Ascending aorta (tissue), 2 donors: ENCODE measurements around the gene BCAP31. TPM values are rescaled to one million over a fixed set of nuclear protein-coding genes. Genes with fewer than 3 reads are reported as not detected.

Experiments used
- DNase-seq, 2 donors: peaks; one replicate each; pipeline ENCODE4 v3.0.0-alpha.2; 2019; ENCODE audit warnings: low spot score in 2 of 2
- H3K27ac ChIP-seq, 2 donors: fragments of 200-600 bp; sonication (generic); one replicate each; pipeline ENCODE4 v1.5.1; 2016 to 2017; ENCODE audit warnings: mild to moderate bottlenecking in 1 of 2
- H3K27me3 ChIP-seq: fragments of 200-600 bp; sonication (generic); one replicate; pipeline ENCODE4 v1.5.1; 2017
- H3K36me3 ChIP-seq, 2 donors: fragments of 200-600 bp; sonication (generic); one replicate each; pipeline ENCODE4 v1.5.1; 2016
- H3K4me1 ChIP-seq, 2 donors: fragments of 200-600 bp; sonication (generic); one replicate each; pipeline ENCODE4 v1.5.1; 2016 to 2017; ENCODE audit warnings: mild to moderate bottlenecking in 1 of 2
- H3K4me3 ChIP-seq, 2 donors: fragments of 200-600 bp; sonication (generic); one replicate each; pipeline ENCODE4 v1.5.1; 2016 to 2017; ENCODE audit warnings: mild to moderate bottlenecking in 1 of 2
- H3K9me3 ChIP-seq, 2 donors: fragments of 200-600 bp; sonication (generic); one replicate each; pipeline ENCODE4 v1.5.1; 2016
- intact Hi-C: fragments of 100-400 bp; cut with DNase I; formaldehyde crosslinking; loops from one replicate; pipeline ENCODE4 v1.15.1; 2023
- total RNA-seq: library from RNA; depleted of rRNA; stranded (reverse); fragments of >200 nt; gene quantifications from one replicate; pipeline ENCODE4 v1.1.0, GENCODE V29; 2016
- TF ChIP-seq, protein P1 (sequence below), 3 experiments: fragments of 200-600 bp in 2 of 3; fragments of 450-650 bp in 1 of 3; sonication (generic) in 2 of 3; IDR thresholded peaks; one replicate each; pipeline ENCODE4 v1.5.1; 2016 to 2019; ENCODE audit warnings: antibody characterized with exemption in 3 of 3, mild to moderate bottlenecking in 1 of 3, moderate library complexity in 1 of 3

The BCAP31 gene
- total RNA-seq, 1 donor from 2014 or later: 63.0 TPM

DNA sequence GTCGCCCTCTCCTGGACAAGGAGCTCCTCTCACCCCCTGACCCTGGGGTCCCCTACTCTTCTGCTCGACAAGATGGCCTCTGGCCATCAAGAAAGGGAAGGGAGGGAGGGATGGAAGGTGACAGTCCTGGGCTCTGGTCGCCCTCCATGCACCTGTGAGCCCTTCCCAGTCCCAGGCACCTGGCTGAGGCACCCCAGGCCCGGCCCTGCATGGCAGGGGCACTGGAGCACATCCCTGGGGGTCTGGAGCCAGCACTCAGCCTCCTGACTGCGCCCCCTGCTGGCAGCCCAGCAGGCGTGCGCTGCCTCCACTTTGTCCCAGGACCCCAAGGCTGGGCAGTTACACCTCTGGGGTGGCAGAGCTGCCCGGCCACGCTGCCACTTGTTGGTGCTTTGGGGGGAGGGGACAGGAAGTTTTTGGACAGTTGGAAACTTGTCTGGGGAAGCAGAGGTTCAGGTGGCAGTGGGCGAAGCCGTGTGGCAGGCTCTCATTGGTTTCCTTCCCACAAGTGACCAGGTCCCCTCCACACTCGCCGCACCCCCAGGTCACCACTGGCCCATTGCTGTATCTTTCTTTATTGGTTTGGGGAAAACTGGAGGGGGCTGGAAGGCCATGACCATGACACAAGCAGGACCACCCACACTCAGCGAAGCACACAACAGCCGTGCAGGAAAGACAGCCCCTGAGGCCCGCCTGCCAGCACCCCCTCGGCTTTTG is 54.9 kb downstream of the BCAP31 start:
- Histone ChIP-seq H3K36me3 (no peaks in the 10 kb centered on the region), H3K9me3 (no peaks in the 10 kb centered on the region), H3K4me3 (no peak overlapping the region), H3K4me1 (no peaks in the 10 kb centered on the region), H3K27me3 (peaks cover 4% of the 10 kb centered on the region), H3K27ac (no peak overlapping the region)
- DNase-seq: no peak
- intact Hi-C loops: loop anchor here (2.0 to 10.0 kb wide), 5 partner anchors 59 to 711 kb away; no protein-coding TSS in a partner anchor
- TF ChIP-seq, protein P1, sequence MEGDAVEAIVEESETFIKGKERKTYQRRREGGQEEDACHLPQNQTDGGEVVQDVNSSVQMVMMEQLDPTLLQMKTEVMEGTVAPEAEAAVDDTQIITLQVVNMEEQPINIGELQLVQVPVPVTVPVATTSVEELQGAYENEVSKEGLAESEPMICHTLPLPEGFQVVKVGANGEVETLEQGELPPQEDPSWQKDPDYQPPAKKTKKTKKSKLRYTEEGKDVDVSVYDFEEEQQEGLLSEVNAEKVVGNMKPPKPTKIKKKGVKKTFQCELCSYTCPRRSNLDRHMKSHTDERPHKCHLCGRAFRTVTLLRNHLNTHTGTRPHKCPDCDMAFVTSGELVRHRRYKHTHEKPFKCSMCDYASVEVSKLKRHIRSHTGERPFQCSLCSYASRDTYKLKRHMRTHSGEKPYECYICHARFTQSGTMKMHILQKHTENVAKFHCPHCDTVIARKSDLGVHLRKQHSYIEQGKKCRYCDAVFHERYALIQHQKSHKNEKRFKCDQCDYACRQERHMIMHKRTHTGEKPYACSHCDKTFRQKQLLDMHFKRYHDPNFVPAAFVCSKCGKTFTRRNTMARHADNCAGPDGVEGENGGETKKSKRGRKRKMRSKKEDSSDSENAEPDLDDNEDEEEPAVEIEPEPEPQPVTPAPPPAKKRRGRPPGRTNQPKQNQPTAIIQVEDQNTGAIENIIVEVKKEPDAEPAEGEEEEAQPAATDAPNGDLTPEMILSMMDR (IDR thresholded peaks at IDR 0.05): peak; percentile 41 to 73 (median 68)

DNA sequence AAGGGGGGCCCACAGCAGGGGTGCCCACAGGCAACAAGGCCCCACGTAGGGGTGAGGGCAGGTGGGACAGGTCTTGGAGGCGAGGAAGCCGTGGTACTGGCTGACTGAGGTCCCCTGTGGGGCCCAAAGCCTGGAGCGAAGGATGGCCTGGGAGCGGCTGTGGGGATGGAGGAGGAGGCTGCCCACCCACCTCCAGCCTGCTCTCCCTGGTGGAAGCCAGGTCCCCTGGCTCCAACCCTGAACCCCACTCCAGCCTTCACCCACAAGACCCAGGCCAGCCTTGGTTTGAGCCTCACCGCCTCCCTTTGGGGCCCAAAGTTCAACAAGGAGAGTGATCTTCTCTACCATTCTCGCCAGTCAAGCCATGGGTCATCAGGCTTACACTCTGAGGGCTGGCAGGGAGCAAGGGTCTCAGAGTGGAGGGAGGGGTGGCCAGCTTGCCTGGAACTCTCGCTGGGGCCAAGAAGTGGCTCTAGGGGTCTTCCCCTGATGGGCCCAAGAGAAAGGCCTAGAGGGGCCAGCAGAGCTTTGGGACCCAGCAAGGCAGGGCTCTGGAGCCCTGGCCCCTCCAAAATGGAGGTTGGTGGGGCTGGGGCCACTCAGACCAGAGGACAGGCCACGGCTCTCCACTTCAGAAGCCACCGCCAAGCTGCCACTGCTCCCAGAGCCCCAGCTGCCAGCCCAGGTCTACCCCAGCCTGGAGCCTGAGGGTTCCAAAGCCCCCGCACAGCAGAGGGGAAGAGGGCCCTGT is 55.6 kb downstream of the BCAP31 start:
- Histone ChIP-seq H3K4me3 (no peak overlapping the region), H3K27ac (no peak overlapping the region), H3K27me3 (no peaks in the 10 kb centered on the region), H3K4me1 (no peaks in the 10 kb centered on the region), H3K9me3 (no peaks in the 10 kb centered on the region), H3K36me3 (no peaks in the 10 kb centered on the region)
- TF ChIP-seq, protein P1 (IDR thresholded peaks at IDR 0.05): no peak
- intact Hi-C loops: loop anchor here (2.0 to 10.0 kb wide), 5 partner anchors 58 to 710 kb away; no protein-coding TSS in a partner anchor
- no peak for DNase-seq

GRCh38 chrX:153667956-153668396 is 56.2 kb downstream of the BCAP31 start:
- Histone ChIP-seq H3K4me1 (no peaks in the 10 kb centered on the region), H3K27ac (no peak overlapping the region), H3K4me3 (no peak overlapping the region), H3K27me3 (no peaks in the 10 kb centered on the region), H3K9me3 (no peaks in the 10 kb centered on the region), H3K36me3 (no peaks in the 10 kb centered on the region)
- peak in 1 of 2 donors; percentile 89 for DNase-seq
- TF ChIP-seq, protein P1 (IDR thresholded peaks at IDR 0.05): peak; percentile 54 to 71 (median 70)
- intact Hi-C loops: loop anchor here (2.0 to 10.0 kb wide), 5 partner anchors 57 to 709 kb away; no protein-coding TSS in a partner anchor

GRCh38 chrX:153667281-153667955 is 56.8 kb downstream of the BCAP31 start:
- H3K27ac ChIP-seq: no peak overlapping the region
- H3K4me3 ChIP-seq: no peak overlapping the region
- intact Hi-C loops: loop anchor here (5.0 to 10.0 kb wide), 3 partner anchors 110 to 633 kb away; no protein-coding TSS in a partner anchor
- H3K9me3 ChIP-seq: no peaks in the 10 kb centered on the region
- no peaks in the 10 kb centered on the region for H3K4me1 ChIP-seq
- DNase-seq: no peak
- H3K36me3 ChIP-seq: no peaks in the 10 kb centered on the region
- TF ChIP-seq, protein P1 (IDR thresholded peaks at IDR 0.05): no peak
- no peaks in the 10 kb centered on the region for H3K27me3 ChIP-seq

GRCh38 chrX:153665726-153666306 is 58.4 kb downstream of the BCAP31 start:
- no peaks in the 10 kb centered on the region for H3K9me3 ChIP-seq
- H3K36me3 ChIP-seq: no peaks in the 10 kb centered on the region
- no peak overlapping the region for H3K27ac ChIP-seq
- no peak for DNase-seq
- no peaks in the 10 kb centered on the region for H3K27me3 ChIP-seq
- no peak overlapping the region for H3K4me3 ChIP-seq
- no peaks in the 10 kb centered on the region for H3K4me1 ChIP-seq
- TF ChIP-seq, protein P1 (IDR thresholded peaks at IDR 0.05): no peak
- intact Hi-C loops: loop anchor here (5.0 to 10.0 kb wide), 3 partner anchors 109 to 631 kb away; no protein-coding TSS in a partner anchor
